Measurements from ENCODE around the gene PFDN1.

DNA sequence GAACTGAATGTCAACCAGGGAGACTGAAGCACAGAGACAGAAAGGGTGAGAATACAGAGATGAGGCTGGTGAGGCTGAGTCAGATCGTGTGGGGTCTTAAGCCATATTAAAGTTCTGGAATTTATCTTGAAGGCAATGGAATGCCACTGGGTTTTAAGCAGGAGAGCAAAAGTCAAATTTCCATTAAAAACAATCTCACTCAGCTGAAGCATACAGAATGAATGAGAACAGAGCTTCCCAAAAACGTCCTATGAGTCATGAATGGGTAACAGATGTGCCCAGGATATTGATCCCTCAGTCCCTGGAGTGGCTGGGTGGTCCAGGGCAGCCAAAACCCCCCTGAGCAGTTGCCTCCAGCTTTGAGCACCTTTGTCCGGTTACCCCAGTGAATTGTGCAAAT lies 44.9 kb downstream of the PFDN1 start:
- TF ChIP-seq, protein P1, sequence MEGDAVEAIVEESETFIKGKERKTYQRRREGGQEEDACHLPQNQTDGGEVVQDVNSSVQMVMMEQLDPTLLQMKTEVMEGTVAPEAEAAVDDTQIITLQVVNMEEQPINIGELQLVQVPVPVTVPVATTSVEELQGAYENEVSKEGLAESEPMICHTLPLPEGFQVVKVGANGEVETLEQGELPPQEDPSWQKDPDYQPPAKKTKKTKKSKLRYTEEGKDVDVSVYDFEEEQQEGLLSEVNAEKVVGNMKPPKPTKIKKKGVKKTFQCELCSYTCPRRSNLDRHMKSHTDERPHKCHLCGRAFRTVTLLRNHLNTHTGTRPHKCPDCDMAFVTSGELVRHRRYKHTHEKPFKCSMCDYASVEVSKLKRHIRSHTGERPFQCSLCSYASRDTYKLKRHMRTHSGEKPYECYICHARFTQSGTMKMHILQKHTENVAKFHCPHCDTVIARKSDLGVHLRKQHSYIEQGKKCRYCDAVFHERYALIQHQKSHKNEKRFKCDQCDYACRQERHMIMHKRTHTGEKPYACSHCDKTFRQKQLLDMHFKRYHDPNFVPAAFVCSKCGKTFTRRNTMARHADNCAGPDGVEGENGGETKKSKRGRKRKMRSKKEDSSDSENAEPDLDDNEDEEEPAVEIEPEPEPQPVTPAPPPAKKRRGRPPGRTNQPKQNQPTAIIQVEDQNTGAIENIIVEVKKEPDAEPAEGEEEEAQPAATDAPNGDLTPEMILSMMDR (IDR thresholded peaks at IDR 0.05; ENCODE audit: low read depth, low read length, poor library complexity, severe bottlenecking), result no peak
- no peak for TF ChIP-seq EZH2phosphoT487 (IDR thresholded peaks at IDR 0.05; ENCODE audit: borderline replicate concordance, low read length)
